ENCODE data around the gene NFIA.

- TF ChIP-seq POLR2AphosphoS5 (IDR thresholded peaks at IDR 0.05; ENCODE audit: borderline replicate concordance, low read depth, low read length) (no peak), EZH2 (IDR thresholded peaks at IDR 0.05) (no peak)
Measured at GRCh38 chr1:61274939-61275338, 192.6 kb downstream of the NFIA start.
